ENCODE results near the gene C12orf50.

Gene C12orf50

GRCh38 chr12:88056571-88056970 is 27.4 kb upstream of the C12orf50 start:
- CTCF ChIA-PET = interaction anchor here (1.4 kb wide), 1 partner anchor 10 kb away, joined by 4 read pairs; no protein-coding TSS in a partner anchor
- POLR2A ChIA-PET = no interaction called here
- no peak for TF ChIP-seq CTCF (IDR thresholded peaks at IDR 0.05; ENCODE audit: control extremely low read depth, extremely low read depth, low read depth, missing control alignments)
- DNase-seq (ENCODE audit: extremely low spot score) = no peak

GRCh38 chr12:88052686-88053085 is 23.5 kb upstream of the C12orf50 start:
- ChIA-PET POLR2A (no interaction called here), CTCF (interaction anchor here (1.5 kb wide), 1 partner anchor 11 kb away, joined by 3 read pairs; no protein-coding TSS in a partner anchor)
- peak; percentile 62 for TF ChIP-seq CTCF (IDR thresholded peaks at IDR 0.05; ENCODE audit: control extremely low read depth, extremely low read depth, low read depth, missing control alignments)
- DNase-seq (ENCODE audit: extremely low spot score) = no peak

DNA sequence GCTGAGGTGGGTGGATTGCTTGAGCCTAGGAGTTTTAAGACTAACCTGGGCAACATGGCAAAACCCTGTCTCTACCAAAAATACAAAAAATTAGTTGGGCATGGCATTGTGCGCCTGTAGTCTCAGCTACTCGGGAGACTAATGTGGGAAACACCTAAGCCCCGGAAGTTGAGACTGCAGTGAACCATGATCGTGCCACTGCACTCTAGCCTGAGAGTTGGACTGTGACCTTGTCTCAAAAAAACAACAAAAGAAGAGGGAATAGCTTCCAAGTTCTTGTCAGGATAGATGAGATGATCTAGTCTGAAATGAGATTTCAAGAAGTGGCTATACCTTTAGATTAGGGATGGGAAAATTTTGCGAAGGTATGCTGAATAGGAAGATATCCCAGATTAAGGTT is 14.8 kb upstream of the C12orf50 start:
- TF ChIP-seq CTCF (IDR thresholded peaks at IDR 0.05; ENCODE audit: control extremely low read depth, extremely low read depth, low read depth, missing control alignments) = no peak
- CTCF ChIA-PET = interaction anchor here (1.5 kb wide), 1 partner anchor 10 kb away, joined by 6 read pairs; no protein-coding TSS in a partner anchor
- no peak for DNase-seq (ENCODE audit: extremely low spot score)
- POLR2A ChIA-PET = no interaction called here

- CTCF ChIA-PET = interaction anchor here (0.9 to 1.8 kb wide), 2 partner anchors 9 to 26 kb away, joined by 3 to 4 read pairs; no protein-coding TSS in a partner anchor
- no peak for TF ChIP-seq CTCF (IDR thresholded peaks at IDR 0.05; ENCODE audit: control extremely low read depth, extremely low read depth, low read depth, missing control alignments)
Measured at GRCh38 chr12:88037770-88038169, 8.6 kb upstream of the C12orf50 start.

GRCh38 chr12:88036353-88036965 is 7.3 kb upstream of the C12orf50 start:
- no peak for TF ChIP-seq CTCF (IDR thresholded peaks at IDR 0.05; ENCODE audit: control extremely low read depth, extremely low read depth, low read depth, missing control alignments)

More at GRCh38 chr12:88037770-88038169, 8.6 kb upstream of the C12orf50 start:
- POLR2A ChIA-PET = no interaction called here
- no peak for DNase-seq (ENCODE audit: extremely low spot score)

GRCh38 chr12:88035907-88036289 is 6.7 kb upstream of the C12orf50 start:
- ChIA-PET POLR2A (no interaction called here), CTCF (interaction anchor here (1.2 kb wide), 1 partner anchor 17 kb away, joined by 3 read pairs; no protein-coding TSS in a partner anchor)
- peak; percentile 15 for DNase-seq (ENCODE audit: extremely low spot score)
- TF ChIP-seq CTCF (IDR thresholded peaks at IDR 0.05; ENCODE audit: control extremely low read depth, extremely low read depth, low read depth, missing control alignments) = no peak

More at GRCh38 chr12:88036353-88036965, 7.3 kb upstream of the C12orf50 start:
- CTCF ChIA-PET = no interaction called here
- no peak for DNase-seq (ENCODE audit: extremely low spot score)
- POLR2A ChIA-PET = no interaction called here

All from GM10248 (cell line).